Endothelial cell of umbilical vein (primary cell): Measurements from ENCODE around the gene MREG.

Experiments
- EZH2 ChIP-seq: IDR thresholded peaks from 2 replicates; pipeline ENCODE4 v1.6.1; 2012; ENCODE audit warnings: borderline replicate concordance, low read depth, mild to moderate bottlenecking, moderate library complexity, low read length, inconsistent platforms; ENCODE audit not compliant: severe bottlenecking
- POLR2A ChIP-seq: IDR thresholded peaks from 2 replicates; pipeline ENCODE4 v1.6.1; 2012; ENCODE audit warnings: low read depth, mild to moderate bottlenecking, control low read depth, low read length
- TF ChIP-seq, protein P1 (sequence below), 2 donors: IDR thresholded peaks; 1 replicate in 1 of 2; 2 replicates in 1 of 2; pipeline ENCODE4 v1.5.1; 2011; ENCODE audit warnings: low read length in 2 of 2, mild to moderate bottlenecking in 2 of 2, moderate library complexity in 2 of 2, control low read depth in 1 of 2, inconsistent platforms in 1 of 2, low read depth in 1 of 2; ENCODE audit not compliant: insufficient read depth in 1 of 2; ENCODE audit errors: extremely low read depth in 1 of 2

DNA sequence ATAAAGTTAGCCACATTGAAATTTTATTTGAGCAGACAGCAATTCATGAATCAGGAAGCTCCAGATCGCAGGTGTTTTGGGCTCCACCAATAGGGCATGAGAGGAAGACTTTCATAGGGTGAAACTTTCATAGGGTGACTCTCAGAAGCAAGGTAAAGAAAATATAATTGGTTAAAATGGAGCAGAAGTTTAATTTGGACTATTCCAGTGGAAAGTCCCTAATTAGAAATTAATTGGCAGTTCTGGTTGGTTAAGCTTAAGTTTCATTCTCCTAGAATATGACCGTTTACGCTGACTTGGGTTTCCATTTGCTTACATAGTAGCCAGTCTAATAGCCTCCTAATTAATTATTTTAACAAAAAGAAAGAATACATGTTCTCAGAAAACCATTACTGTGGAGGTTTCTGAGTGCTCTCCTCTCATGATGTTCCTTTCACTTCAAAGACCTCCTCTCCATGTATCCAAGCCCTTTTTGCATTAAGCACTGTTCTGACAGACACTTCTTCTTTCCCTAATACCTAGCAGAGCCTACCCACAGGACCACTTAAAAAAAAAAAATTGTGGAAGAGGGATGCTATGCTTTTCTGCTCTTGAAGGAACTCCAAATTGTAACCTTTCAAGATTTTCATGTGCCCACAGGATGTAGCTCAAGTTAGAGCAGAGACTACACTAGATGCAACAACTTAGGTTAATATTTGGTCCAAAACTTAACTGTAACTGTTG, 99.1 kb downstream of the MREG start:
- no peak for TF ChIP-seq POLR2A
- TF ChIP-seq, protein P1, sequence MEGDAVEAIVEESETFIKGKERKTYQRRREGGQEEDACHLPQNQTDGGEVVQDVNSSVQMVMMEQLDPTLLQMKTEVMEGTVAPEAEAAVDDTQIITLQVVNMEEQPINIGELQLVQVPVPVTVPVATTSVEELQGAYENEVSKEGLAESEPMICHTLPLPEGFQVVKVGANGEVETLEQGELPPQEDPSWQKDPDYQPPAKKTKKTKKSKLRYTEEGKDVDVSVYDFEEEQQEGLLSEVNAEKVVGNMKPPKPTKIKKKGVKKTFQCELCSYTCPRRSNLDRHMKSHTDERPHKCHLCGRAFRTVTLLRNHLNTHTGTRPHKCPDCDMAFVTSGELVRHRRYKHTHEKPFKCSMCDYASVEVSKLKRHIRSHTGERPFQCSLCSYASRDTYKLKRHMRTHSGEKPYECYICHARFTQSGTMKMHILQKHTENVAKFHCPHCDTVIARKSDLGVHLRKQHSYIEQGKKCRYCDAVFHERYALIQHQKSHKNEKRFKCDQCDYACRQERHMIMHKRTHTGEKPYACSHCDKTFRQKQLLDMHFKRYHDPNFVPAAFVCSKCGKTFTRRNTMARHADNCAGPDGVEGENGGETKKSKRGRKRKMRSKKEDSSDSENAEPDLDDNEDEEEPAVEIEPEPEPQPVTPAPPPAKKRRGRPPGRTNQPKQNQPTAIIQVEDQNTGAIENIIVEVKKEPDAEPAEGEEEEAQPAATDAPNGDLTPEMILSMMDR (IDR thresholded peaks at IDR 0.05; ENCODE audit: extremely low read depth in 1 of 2, insufficient read depth in 1 of 2, low read depth in 1 of 2, low read length in 2 of 2), result no peak
- no peak for TF ChIP-seq EZH2
